Measurements from ENCODE around the gene HEPACAM2.

HEPACAM2 gene

GRCh38 chr7:93226310-93226709 is at the start of gene HEPACAM2:
Gene HEPACAM2 (minus strand): TSS chr7:93226469.
- Histone ChIP-seq H3K9me3 (ENCODE audit: control insufficient read depth, low read length) (no peaks in the 10 kb centered on the region), H3K27me3 (ENCODE audit: control insufficient read depth, insufficient read depth, low read length) (no peaks in the 10 kb centered on the region), H3K4me1 (ENCODE audit: control insufficient read depth, insufficient read depth, low read length) (peaks cover 4% of the 10 kb centered on the region), H3K36me3 (ENCODE audit: control insufficient read depth, insufficient read depth, low read length) (no peaks in the 10 kb centered on the region), H3K9ac (ENCODE audit: low read length) (peak within 1 kb of the TSS; percentile 16), H3K4me3 (ENCODE audit: low read length) (no peak within 1 kb of the TSS)

- Histone ChIP-seq H3K27me3 (ENCODE audit: control insufficient read depth, insufficient read depth, low read length) (no peaks in the 10 kb centered on the region), H3K9ac (ENCODE audit: low read length) (no peak overlapping the region), H3K4me1 (ENCODE audit: control insufficient read depth, insufficient read depth, low read length) (peaks cover 5% of the 10 kb centered on the region), H3K4me3 (ENCODE audit: low read length) (no peak overlapping the region), H3K9me3 (ENCODE audit: control insufficient read depth, low read length) (no peaks in the 10 kb centered on the region), H3K36me3 (ENCODE audit: control insufficient read depth, insufficient read depth, low read length) (no peaks in the 10 kb centered on the region)
These were observed 39.0 kb upstream of the HEPACAM2 start for GRCh38 chr7:93265220-93265619.

- H3K9ac ChIP-seq (ENCODE audit: low read length) = no peak overlapping the region
- no peak overlapping the region for H3K4me3 ChIP-seq (ENCODE audit: low read length)
- no peaks in the 10 kb centered on the region for H3K9me3 ChIP-seq (ENCODE audit: control insufficient read depth, low read length)
- H3K27me3 ChIP-seq (ENCODE audit: control insufficient read depth, insufficient read depth, low read length) = no peaks in the 10 kb centered on the region
- H3K4me1 ChIP-seq (ENCODE audit: control insufficient read depth, insufficient read depth, low read length) = peaks cover 5% of the 10 kb centered on the region
- H3K36me3 ChIP-seq (ENCODE audit: control insufficient read depth, insufficient read depth, low read length) = no peaks in the 10 kb centered on the region
These were observed 36.3 kb upstream of the HEPACAM2 start for GRCh38 chr7:93262535-93262934.

GRCh38 chr7:93258661-93259060 is 32.4 kb upstream of the HEPACAM2 start:
- Histone ChIP-seq H3K9ac (ENCODE audit: low read length) (no peak overlapping the region), H3K4me1 (ENCODE audit: control insufficient read depth, insufficient read depth, low read length) (no peaks in the 10 kb centered on the region), H3K36me3 (ENCODE audit: control insufficient read depth, insufficient read depth, low read length) (no peaks in the 10 kb centered on the region), H3K27me3 (ENCODE audit: control insufficient read depth, insufficient read depth, low read length) (no peaks in the 10 kb centered on the region), H3K4me3 (ENCODE audit: low read length) (no peak overlapping the region), H3K9me3 (ENCODE audit: control insufficient read depth, low read length) (no peaks in the 10 kb centered on the region)

- Histone ChIP-seq H3K9ac (ENCODE audit: low read length) (no peak overlapping the region), H3K9me3 (ENCODE audit: control insufficient read depth, low read length) (no peaks in the 10 kb centered on the region), H3K4me3 (ENCODE audit: low read length) (no peak overlapping the region), H3K36me3 (ENCODE audit: control insufficient read depth, insufficient read depth, low read length) (no peaks in the 10 kb centered on the region), H3K4me1 (ENCODE audit: control insufficient read depth, insufficient read depth, low read length) (no peaks in the 10 kb centered on the region), H3K27me3 (ENCODE audit: control insufficient read depth, insufficient read depth, low read length) (no peaks in the 10 kb centered on the region)
These were observed 23.4 kb upstream of the HEPACAM2 start for GRCh38 chr7:93249491-93250148.

- H3K9ac ChIP-seq (ENCODE audit: low read length) = peak overlapping the region; percentile 6
- no peak overlapping the region for H3K4me3 ChIP-seq (ENCODE audit: low read length)
These were observed 19.5 kb upstream of the HEPACAM2 start for GRCh38 chr7:93245525-93246432.

GRCh38 chr7:93242106-93242505 is 15.8 kb upstream of the HEPACAM2 start:
- Histone ChIP-seq H3K4me3 (ENCODE audit: low read length) (no peak overlapping the region), H3K9ac (ENCODE audit: low read length) (no peak overlapping the region), H3K36me3 (ENCODE audit: control insufficient read depth, insufficient read depth, low read length) (no peaks in the 10 kb centered on the region), H3K9me3 (ENCODE audit: control insufficient read depth, low read length) (no peaks in the 10 kb centered on the region), H3K27me3 (ENCODE audit: control insufficient read depth, insufficient read depth, low read length) (no peaks in the 10 kb centered on the region), H3K4me1 (ENCODE audit: control insufficient read depth, insufficient read depth, low read length) (no peaks in the 10 kb centered on the region)

More at GRCh38 chr7:93245525-93246432, 19.5 kb upstream of the HEPACAM2 start:
- Histone ChIP-seq H3K9me3 (ENCODE audit: control insufficient read depth, low read length) (no peaks in the 10 kb centered on the region), H3K36me3 (ENCODE audit: control insufficient read depth, insufficient read depth, low read length) (no peaks in the 10 kb centered on the region), H3K4me1 (ENCODE audit: control insufficient read depth, insufficient read depth, low read length) (no peaks in the 10 kb centered on the region), H3K27me3 (ENCODE audit: control insufficient read depth, insufficient read depth, low read length) (no peaks in the 10 kb centered on the region)

GRCh38 chr7:93239824-93240223 is 13.6 kb upstream of the HEPACAM2 start:
- Histone ChIP-seq H3K9me3 (ENCODE audit: control insufficient read depth, low read length) (no peaks in the 10 kb centered on the region), H3K36me3 (ENCODE audit: control insufficient read depth, insufficient read depth, low read length) (no peaks in the 10 kb centered on the region), H3K4me1 (ENCODE audit: control insufficient read depth, insufficient read depth, low read length) (no peaks in the 10 kb centered on the region), H3K27me3 (ENCODE audit: control insufficient read depth, insufficient read depth, low read length) (no peaks in the 10 kb centered on the region), H3K9ac (ENCODE audit: low read length) (no peak overlapping the region), H3K4me3 (ENCODE audit: low read length) (no peak overlapping the region)

- Histone ChIP-seq H3K4me1 (ENCODE audit: control insufficient read depth, insufficient read depth, low read length) (no peaks in the 10 kb centered on the region), H3K9me3 (ENCODE audit: control insufficient read depth, low read length) (no peaks in the 10 kb centered on the region), H3K36me3 (ENCODE audit: control insufficient read depth, insufficient read depth, low read length) (no peaks in the 10 kb centered on the region), H3K9ac (ENCODE audit: low read length) (no peak overlapping the region), H3K27me3 (ENCODE audit: control insufficient read depth, insufficient read depth, low read length) (no peaks in the 10 kb centered on the region), H3K4me3 (ENCODE audit: low read length) (no peak overlapping the region)
These were observed 12.5 kb upstream of the HEPACAM2 start for GRCh38 chr7:93238748-93239147.

GRCh38 chr7:93238131-93238530 is 11.9 kb upstream of the HEPACAM2 start:
- H3K9ac ChIP-seq (ENCODE audit: low read length) = no peak overlapping the region
- no peaks in the 10 kb centered on the region for H3K27me3 ChIP-seq (ENCODE audit: control insufficient read depth, insufficient read depth, low read length)
- no peaks in the 10 kb centered on the region for H3K9me3 ChIP-seq (ENCODE audit: control insufficient read depth, low read length)
- H3K4me3 ChIP-seq (ENCODE audit: low read length) = no peak overlapping the region
- no peaks in the 10 kb centered on the region for H3K4me1 ChIP-seq (ENCODE audit: control insufficient read depth, insufficient read depth, low read length)
- H3K36me3 ChIP-seq (ENCODE audit: control insufficient read depth, insufficient read depth, low read length) = no peaks in the 10 kb centered on the region

GRCh38 chr7:93235541-93235940 is 9.3 kb upstream of the HEPACAM2 start:
- H3K36me3 ChIP-seq (ENCODE audit: control insufficient read depth, insufficient read depth, low read length) = no peaks in the 10 kb centered on the region
- no peak overlapping the region for H3K9ac ChIP-seq (ENCODE audit: low read length)
- H3K4me3 ChIP-seq (ENCODE audit: low read length) = no peak overlapping the region
- no peaks in the 10 kb centered on the region for H3K4me1 ChIP-seq (ENCODE audit: control insufficient read depth, insufficient read depth, low read length)
- no peaks in the 10 kb centered on the region for H3K9me3 ChIP-seq (ENCODE audit: control insufficient read depth, low read length)
- no peaks in the 10 kb centered on the region for H3K27me3 ChIP-seq (ENCODE audit: control insufficient read depth, insufficient read depth, low read length)

- Histone ChIP-seq H3K4me1 (ENCODE audit: control insufficient read depth, insufficient read depth, low read length) (peaks cover 4% of the 10 kb centered on the region), H3K36me3 (ENCODE audit: control insufficient read depth, insufficient read depth, low read length) (no peaks in the 10 kb centered on the region), H3K9me3 (ENCODE audit: control insufficient read depth, low read length) (no peaks in the 10 kb centered on the region), H3K9ac (ENCODE audit: low read length) (peak overlapping the region; percentile 95), H3K4me3 (ENCODE audit: low read length) (peak overlapping the region; percentile 100), H3K27me3 (ENCODE audit: control insufficient read depth, insufficient read depth, low read length) (no peaks in the 10 kb centered on the region)
These were observed 6.4 kb upstream of the HEPACAM2 start for GRCh38 chr7:93232673-93233018.

Data from mucosa of stomach (tissue), 1 donor.